ENCODE results near the gene PPP1R26. TPM values are rescaled to one million over a fixed set of nuclear protein-coding genes. Genes with fewer than 3 reads are reported as not detected.

Gene PPP1R26
- total and polyA plus RNA-seq, 2 donors: 8.9 to 14.1 TPM

DNA sequence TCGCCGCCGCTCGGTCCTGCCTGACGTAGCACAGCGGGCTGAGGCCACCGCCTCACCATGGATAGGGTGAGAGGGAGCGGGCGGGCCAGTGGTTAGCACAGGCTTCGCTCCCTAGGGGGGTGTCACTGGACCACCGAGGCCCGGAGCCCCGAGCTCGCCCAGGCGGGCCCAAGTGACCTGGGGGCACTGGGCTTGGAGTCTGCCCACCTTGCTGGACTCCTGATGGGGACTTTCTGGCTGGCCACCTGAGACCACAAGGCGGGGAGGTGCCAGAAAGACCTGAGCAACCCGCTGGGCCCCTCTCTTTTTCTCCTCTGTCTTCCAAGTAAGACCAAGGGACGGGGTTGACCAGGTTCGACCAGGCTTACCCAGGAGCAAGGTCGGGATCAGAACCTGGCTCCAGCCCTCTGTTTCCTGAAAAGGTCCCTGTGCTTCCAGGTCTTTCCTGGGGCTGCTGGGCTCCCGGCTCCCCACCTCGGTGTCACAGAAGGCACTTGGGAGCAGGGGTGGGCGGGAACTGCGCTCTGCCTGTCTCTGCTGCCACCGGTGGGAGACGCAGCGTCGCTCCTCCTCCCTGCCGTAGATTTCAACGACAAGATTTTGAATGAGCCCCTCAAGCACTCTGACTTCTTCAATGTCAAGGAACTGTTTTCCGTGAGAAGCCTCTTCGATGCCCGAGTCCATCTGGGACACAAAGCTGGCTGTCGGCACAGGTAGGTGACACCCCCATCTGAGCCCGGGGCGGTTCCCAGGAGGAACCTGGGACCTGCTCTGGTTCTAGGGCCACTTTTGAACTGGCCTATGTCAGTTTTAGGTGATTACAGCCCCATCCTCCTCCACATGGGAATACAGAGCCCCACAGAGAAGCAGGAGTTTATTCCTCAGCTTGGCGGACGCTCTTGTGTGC lies 21.9 kb downstream of the PPP1R26 start:
- Histone ChIP-seq H3K4me1 (ENCODE audit: insufficient read depth) (no peaks in the 10 kb centered on the region), H3K36me3 (ENCODE audit: insufficient read depth) (no peaks in the 10 kb centered on the region), H3K27ac (ENCODE audit: low read depth) (no peak overlapping the region), H3K4me3 (ENCODE audit: low read depth, low read length) (peak overlapping the region; percentile 97)
- no peak for DNase-seq (ENCODE audit: extremely low spot score)
- 42% methylated on average over 38 of the region's 38 CpGs for WGBS

DNA sequence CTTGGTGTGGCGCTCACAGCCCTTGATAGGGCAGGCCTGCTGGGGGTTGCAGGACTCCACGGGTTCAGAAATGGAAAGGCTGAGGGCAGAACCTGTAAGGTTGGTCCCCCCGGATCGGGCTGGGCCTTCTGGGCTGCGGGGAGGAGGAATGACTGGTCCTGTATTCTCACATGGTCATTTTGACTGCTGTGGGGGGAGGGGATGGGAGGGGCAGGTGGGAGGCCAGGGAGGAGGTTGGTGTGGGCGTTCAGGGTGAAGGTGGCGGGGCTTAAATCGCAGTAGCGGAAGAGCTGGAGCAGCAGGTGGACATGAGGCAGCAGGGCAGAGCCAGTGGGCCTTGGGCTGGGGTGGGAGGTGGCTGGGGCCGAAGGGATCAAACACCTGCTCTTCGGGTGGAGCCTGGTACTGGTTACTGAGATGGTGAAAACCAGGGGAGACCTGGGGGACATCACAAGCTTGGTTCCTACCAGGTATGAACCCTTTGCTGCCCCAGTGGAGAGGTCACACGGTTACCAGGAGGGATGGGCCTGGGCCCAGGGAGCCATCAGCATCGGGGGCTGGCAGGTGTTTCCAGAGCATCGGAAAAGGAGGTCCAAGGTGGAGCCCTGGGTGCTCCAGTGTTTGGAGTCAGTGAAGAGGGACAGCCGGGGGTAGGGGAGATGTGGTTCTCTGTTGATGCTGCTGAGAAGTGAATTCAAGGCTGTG lies 22.7 kb downstream of the PPP1R26 start:
- Histone ChIP-seq H3K4me3 (ENCODE audit: low read depth, low read length) (no peak overlapping the region), H3K4me1 (ENCODE audit: insufficient read depth) (no peaks in the 10 kb centered on the region), H3K36me3 (ENCODE audit: insufficient read depth) (no peaks in the 10 kb centered on the region), H3K27ac (ENCODE audit: low read depth) (no peak overlapping the region)
- DNase-seq (ENCODE audit: extremely low spot score): no peak
- WGBS: 87% methylated on average over 15 of the region's 15 CpGs

DNA sequence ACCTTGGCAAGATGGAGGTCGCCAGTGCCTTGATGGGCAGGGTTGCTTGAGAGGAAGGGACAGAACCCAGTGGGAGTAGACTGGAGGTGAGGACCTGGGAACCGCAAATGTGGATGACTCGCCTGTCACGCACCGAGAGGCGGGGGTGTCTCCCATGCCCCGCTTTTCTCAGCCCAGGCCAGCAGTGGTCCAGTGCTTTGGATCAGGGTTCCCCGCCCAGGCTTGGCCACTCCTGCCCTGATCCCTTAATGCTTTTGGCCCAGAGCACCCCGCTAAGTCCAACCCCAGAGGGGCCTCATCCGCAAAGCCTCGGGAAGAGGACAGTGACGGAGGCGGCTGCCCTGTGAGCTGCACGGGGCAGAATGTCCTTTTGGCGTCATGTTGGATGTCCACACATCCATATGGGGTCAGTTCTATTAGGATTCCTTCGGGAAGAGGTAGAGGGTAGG lies 23.3 kb downstream of the PPP1R26 start:
- no peak for DNase-seq (ENCODE audit: extremely low spot score)

DNA sequence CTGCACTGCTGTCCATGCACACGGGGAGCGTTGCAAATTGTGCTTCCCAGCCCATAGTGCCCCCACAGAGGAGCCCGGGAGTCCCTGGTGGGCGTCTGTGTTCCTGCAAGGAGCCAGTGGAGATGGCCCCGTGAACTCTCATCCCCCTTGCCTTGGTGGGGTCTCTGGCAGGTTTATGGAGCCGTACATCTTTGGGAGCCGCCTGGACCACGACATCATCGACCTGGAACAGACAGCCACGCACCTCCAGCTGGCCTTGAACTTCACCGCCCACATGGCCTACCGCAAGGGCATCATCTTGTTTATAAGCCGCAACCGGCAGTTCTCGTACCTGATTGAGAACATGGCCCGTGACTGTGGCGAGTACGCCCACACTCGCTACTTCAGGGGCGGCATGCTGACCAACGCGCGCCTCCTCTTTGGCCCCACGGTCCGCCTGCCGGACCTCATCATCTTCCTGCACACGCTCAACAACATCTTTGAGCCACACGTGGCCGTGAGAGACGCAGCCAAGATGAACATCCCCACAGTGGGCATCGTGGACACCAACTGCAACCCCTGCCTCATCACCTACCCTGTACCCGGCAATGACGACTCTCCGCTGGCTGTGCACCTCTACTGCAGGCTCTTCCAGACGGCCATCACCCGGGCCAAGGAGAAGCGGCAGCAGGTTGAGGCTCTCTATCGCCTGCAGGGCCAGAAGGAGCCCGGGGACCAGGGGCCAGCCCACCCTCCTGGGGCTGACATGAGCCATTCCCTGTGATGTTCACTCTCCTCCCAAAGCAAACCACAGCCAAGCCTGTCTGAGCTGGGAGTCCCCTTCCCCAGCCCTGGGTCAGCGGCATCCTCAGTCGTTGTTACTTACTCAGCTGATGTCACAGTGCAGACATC lies 24.0 kb downstream of the PPP1R26 start:
- no peaks in the 10 kb centered on the region for H3K36me3 ChIP-seq (ENCODE audit: insufficient read depth)
- H3K4me1 ChIP-seq (ENCODE audit: insufficient read depth): no peaks in the 10 kb centered on the region
- H3K4me3 ChIP-seq (ENCODE audit: low read depth, low read length): no peak overlapping the region
- no peak for DNase-seq (ENCODE audit: extremely low spot score)
- no peak overlapping the region for H3K27ac ChIP-seq (ENCODE audit: low read depth)
- 87% methylated on average over 41 of the region's 41 CpGs for WGBS

More for the DNA sequence above, 23.3 kb downstream of the PPP1R26 start:
- Histone ChIP-seq H3K27ac (ENCODE audit: low read depth) (no peak overlapping the region), H3K4me1 (ENCODE audit: insufficient read depth) (no peaks in the 10 kb centered on the region), H3K36me3 (ENCODE audit: insufficient read depth) (no peaks in the 10 kb centered on the region), H3K4me3 (ENCODE audit: low read depth, low read length) (no peak overlapping the region)
- WGBS: 82% methylated on average over 16 of the region's 16 CpGs

DNA sequence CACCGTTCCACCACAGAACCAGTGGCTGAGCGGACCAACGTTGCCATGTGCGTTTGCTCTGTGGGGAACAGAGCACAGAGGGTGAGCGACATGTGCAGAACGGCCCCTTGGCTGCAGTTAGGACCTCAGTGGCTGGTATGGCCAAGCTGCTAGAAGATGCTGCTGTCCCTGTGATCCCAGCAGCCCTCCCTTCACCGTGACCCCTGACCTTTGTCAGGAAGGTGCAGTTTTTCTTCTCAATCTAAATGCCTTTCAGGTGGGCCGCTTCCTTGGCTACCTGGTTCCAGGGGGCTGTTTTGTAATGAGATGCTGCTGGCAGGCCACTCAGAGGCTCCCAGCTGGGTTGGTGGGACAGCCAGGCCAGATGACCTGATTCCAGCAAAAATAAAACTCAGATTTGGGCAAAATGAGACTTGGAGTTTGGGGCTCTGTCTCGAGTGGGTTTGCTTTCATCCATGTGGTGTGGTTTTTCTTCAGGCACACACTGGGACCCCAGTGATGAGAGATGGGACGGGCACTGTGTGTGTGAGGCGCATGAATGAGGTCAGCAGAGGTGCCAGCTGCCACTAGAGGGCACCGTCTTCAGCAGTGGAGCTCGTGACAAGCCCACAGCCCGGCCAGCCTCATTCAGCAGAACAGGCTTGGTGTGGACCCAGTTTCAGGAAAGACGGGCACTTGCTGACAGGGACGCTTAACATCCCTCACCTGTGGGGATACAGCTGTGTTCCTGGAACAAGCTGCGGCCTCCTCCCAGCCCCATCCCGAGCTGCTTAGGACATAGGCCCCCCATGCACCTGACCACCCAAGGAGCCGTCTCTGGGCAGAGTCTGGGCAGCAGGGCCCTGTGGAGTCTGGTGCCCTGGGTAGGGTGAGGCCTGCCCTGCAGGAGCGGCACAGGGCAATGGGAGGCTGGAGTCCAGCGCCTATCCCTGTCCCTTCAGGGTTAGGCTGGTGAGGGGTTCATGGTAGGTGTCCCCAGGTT lies 25.0 kb downstream of the PPP1R26 start:
- H3K4me3 ChIP-seq (ENCODE audit: low read depth, low read length): no peak overlapping the region
- no peaks in the 10 kb centered on the region for H3K36me3 ChIP-seq (ENCODE audit: insufficient read depth)
- WGBS: 66% methylated on average over 21 of the region's 21 CpGs
- H3K4me1 ChIP-seq (ENCODE audit: insufficient read depth): no peaks in the 10 kb centered on the region
- H3K27ac ChIP-seq (ENCODE audit: low read depth): no peak overlapping the region
- no peak for DNase-seq (ENCODE audit: extremely low spot score)

DNA sequence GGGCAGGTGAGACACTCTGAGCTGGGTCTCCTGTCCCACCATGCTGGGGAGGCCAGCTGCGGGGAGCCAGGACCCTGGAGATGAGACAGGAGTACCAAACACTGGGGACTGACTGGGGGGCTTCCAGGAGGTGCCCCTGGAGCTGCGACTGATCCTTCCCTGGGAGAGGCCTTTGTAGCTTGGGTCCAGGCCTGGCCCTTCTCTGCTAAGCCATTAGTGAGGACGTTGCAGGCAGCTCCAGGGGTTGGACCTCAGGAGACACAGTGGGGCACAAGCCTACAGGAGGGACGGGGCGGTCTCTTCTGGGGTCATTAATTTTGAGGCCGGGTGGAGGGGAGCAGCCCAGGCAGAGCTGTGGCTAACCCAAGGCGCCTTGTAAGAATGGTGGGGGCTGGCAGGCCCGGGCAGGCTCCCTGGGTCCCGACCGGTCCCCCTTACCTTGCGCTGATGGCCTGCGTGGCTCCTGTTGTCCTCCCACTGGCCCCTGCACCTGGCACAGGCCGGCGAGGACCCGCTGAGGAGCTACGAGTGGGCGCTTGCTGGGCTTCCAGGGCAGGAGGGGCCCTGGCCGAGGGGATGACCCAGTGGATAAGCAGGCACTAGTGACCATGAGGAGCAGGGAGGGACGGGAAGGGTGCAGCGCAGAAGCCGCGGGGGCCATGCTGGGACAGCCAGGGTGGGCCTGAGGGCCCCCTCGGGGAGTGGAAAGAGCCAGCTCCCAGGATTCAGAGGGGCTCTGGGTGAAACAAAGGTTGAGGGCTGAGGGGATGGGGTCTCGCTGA lies 26.0 kb downstream of the PPP1R26 start:
- no peak for DNase-seq (ENCODE audit: extremely low spot score)
- no peak overlapping the region for H3K27ac ChIP-seq (ENCODE audit: low read depth)
- no peaks in the 10 kb centered on the region for H3K4me1 ChIP-seq (ENCODE audit: insufficient read depth)
- H3K4me3 ChIP-seq (ENCODE audit: low read depth, low read length): no peak overlapping the region
- 83% methylated on average over 24 of the region's 24 CpGs for WGBS
- no peaks in the 10 kb centered on the region for H3K36me3 ChIP-seq (ENCODE audit: insufficient read depth)

DNA sequence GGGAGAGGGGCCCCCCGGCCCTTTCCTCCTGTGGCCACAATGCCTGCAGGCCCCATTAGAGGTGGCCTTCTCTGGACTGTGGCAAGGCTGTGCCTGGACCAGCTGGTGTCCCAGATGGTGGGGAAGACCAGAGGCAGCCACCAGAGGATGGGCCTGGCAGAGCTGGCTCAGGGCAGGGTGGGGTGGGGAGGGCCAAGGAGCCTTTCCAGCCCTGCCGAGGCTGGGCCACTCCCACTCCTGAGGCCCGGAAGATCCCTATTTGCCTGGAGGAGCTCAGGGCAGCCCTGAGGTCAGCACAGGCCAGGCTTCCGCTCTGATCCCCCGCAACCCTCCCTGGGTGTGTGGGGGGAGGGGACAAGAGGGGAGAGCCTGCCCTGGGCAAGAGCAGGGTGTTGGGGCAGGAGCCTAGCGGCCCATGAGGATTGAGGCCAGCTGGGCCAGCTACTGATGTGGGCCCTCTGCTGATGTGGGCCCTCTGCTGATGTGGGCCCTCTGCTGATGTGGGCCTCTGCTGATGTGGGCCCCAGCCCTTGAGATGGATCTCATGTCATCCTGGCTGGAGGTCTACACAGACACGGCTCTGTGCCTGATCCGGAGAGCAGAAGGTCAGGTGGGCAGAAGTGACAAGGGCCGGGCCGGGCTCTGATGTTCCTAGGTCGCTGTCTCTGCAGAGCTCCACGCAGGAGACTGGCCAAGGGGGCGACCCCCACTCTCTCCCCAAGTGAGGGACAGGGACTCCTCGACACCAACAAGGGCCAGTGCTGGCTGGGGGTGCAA lies 26.9 kb downstream of the PPP1R26 start:
- Histone ChIP-seq H3K4me3 (ENCODE audit: low read depth, low read length) (no peak overlapping the region), H3K4me1 (ENCODE audit: insufficient read depth) (no peaks in the 10 kb centered on the region), H3K36me3 (ENCODE audit: insufficient read depth) (no peaks in the 10 kb centered on the region), H3K27ac (ENCODE audit: low read depth) (no peak overlapping the region)
- WGBS: 55% methylated on average over 14 of the region's 14 CpGs
- DNase-seq (ENCODE audit: extremely low spot score): no peak

DNA sequence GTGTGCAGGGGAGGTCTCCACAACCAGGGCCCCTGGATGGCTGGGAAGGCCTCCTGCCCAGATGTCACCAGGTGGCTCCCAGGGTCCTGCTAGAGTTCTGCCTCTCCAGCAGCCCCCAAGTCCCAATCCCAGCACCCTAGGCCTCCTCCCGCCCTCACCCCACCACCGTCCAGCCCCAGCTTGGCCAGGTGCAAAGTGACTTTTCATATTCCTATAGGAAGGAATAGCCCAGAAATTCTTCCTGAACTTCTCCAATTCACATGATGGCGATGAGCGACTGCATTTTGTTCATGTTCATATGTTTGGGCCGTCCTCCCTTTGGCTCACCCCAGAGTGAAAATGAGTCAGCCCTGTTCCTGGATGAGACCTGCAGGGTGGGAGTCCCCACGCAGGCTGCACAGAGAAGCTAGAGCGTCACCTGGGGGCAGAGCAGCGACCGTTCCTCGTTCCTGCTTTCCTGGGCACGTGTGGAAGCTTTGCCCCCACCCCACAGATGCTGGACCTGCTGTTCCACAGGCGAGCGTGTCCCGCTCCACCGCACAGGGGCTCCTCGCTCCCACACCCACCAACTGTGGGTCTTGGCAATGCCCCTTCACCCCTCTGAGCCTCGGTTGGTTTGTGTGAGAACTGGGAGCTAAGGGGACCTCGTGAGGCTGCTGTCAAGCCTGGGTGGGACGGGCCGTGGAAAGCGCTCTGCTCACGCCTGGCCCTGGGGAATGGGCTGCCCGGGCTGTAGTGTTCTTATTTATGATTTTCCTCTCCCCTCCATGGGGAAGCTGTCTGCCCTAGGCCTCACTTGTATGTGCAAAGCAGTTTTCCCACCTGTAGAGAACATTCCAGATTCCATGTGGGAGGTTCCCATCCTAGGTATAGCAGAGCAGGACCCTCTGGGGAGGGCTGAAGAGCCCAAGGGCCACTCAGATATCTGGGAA lies 27.8 kb downstream of the PPP1R26 start:
- Histone ChIP-seq H3K4me3 (ENCODE audit: low read depth, low read length) (no peak overlapping the region), H3K4me1 (ENCODE audit: insufficient read depth) (no peaks in the 10 kb centered on the region), H3K27ac (ENCODE audit: low read depth) (no peak overlapping the region), H3K36me3 (ENCODE audit: insufficient read depth) (no peaks in the 10 kb centered on the region)
- 84% methylated on average over 23 of the region's 23 CpGs for WGBS
- no peak for DNase-seq (ENCODE audit: extremely low spot score)

DNA sequence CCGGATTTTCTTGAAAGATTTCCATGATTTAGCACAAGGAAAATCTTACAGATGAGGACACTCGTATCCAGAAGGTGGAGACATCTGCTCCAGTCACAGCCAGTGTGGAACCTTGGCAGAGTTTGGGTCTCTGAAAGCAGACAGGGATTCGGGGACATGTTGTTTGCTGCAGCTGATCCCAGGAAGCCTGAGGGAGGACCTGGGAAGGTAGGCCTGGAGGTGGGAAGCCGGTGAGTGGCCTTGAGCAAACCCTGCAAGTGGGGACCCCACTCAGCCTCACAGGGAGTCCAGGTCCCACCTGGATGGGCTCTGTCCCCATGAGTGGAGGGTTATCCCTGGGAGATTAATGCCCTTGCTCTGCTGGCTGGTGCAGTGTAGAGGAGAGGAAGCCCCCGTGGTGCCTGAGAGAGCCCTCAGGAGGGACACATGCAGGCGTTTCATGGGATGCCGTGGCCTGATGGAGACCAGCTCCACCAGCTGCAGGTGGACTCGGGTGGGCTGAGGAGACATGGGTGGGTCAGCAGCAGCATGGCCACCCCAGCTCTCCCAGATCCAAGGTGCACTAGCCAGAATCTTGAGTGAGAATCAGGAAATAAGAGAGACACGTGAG lies 28.7 kb downstream of the PPP1R26 start:
- no peak overlapping the region for H3K4me3 ChIP-seq (ENCODE audit: low read depth, low read length)
- H3K27ac ChIP-seq (ENCODE audit: low read depth): no peak overlapping the region
- no peak for DNase-seq (ENCODE audit: extremely low spot score)
- H3K4me1 ChIP-seq (ENCODE audit: insufficient read depth): no peaks in the 10 kb centered on the region
- WGBS: 82% methylated on average over 9 of the region's 9 CpGs
- no peaks in the 10 kb centered on the region for H3K36me3 ChIP-seq (ENCODE audit: insufficient read depth)

DNA sequence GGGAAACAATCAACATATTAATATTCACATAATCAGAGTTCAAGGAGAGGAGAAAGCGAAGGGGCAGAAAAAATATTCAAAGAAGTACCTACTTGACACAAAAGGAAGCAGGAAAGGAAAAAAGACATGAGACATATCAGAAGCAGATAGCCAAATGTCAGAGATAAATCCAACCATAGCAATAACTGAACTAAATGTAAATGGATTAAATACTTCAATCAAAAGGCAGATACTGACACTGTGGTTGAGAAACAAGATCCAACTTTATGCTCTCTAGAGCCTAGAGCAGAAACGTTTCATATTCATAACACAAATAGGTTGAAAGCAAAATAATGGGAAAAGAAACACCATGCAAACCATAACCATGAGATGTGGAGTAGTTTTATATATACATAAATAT lies 29.9 kb downstream of the PPP1R26 start:
- DNase-seq (ENCODE audit: extremely low spot score): no peak
- no peaks in the 10 kb centered on the region for H3K4me1 ChIP-seq (ENCODE audit: insufficient read depth)
- no peak overlapping the region for H3K4me3 ChIP-seq (ENCODE audit: low read depth, low read length)
- H3K36me3 ChIP-seq (ENCODE audit: insufficient read depth): no peaks in the 10 kb centered on the region
- 88% methylated on average over 2 of the region's 2 CpGs for WGBS
- H3K27ac ChIP-seq (ENCODE audit: low read depth): no peak overlapping the region
